Aorta (tissue), 5 donors: ENCODE measurements around the gene MYO9B. TPM values are rescaled to one million over a fixed set of nuclear protein-coding genes. Genes with fewer than 3 reads are reported as not detected.

ENCODE experiments used
- ATAC-seq: fragments of 200-7000 bp; cut with Tn5 transposase; one replicate; pipeline ENCODE4 v1.9.1; 2022; ENCODE audit warnings: moderate library complexity; ENCODE audit not compliant: low FRiP score
- DNase-seq, 2 donors: peaks; one replicate each; pipeline ENCODE4 v3.0.0-alpha.2; 2020
- H3K27ac ChIP-seq, 2 donors: one replicate each; pipeline ENCODE4 v1.5.1; 2013; ENCODE audit warnings: low read length in 2 of 2, mild to moderate bottlenecking in 2 of 2, moderate library complexity in 2 of 2, control low read depth in 1 of 2, inconsistent platforms in 1 of 2, low read depth in 1 of 2
- H3K27me3 ChIP-seq, 2 donors: one replicate each; pipeline ENCODE4 v1.6.1; 2013; ENCODE audit warnings: control low read depth in 1 of 2, low read length in 1 of 2, mild to moderate bottlenecking in 1 of 2, moderate library complexity in 1 of 2; ENCODE audit not compliant: insufficient read depth in 2 of 2, control insufficient read depth in 1 of 2
- H3K36me3 ChIP-seq, 2 donors: one replicate each; pipeline ENCODE4 v1.6.1; 2013; ENCODE audit warnings: control low read depth in 1 of 2, low read length in 1 of 2, mild to moderate bottlenecking in 1 of 2; ENCODE audit not compliant: insufficient read depth in 2 of 2, control insufficient read depth in 1 of 2
- H3K4me1 ChIP-seq, 2 donors: one replicate each; pipeline ENCODE4 v1.6.1; 2013; ENCODE audit warnings: low read length in 2 of 2, control low read depth in 1 of 2, mild to moderate bottlenecking in 1 of 2, moderate library complexity in 1 of 2; ENCODE audit not compliant: insufficient read depth in 2 of 2, control insufficient read depth in 1 of 2
- H3K4me3 ChIP-seq, 2 donors: one replicate each; pipeline ENCODE4 v1.5.1; 2013; ENCODE audit warnings: low read length in 2 of 2, control low read depth in 1 of 2, mild to moderate bottlenecking in 1 of 2
- H3K9me3 ChIP-seq: one replicate; pipeline ENCODE4 v1.6.1; 2013; ENCODE audit warnings: mild to moderate bottlenecking, low read length; ENCODE audit not compliant: control insufficient read depth
- WGBS, 2 donors: extraction: QIAGEN DNeasy Blood & Tissue Kit; methylation state at CpG; one replicate each; pipeline ENCODE4 v1.1.7; 2013; 5-methylcytosine and 5-hydroxymethylcytosine counted together
- intact Hi-C, 2 donors: fragments of 100-400 bp; cut with DNase I; formaldehyde crosslinking; loops; one replicate each; pipeline versions ENCODE4 v1.14.2 to v1.15.0; 2022
- polyA plus RNA-seq, 2 donors: library from polyadenylated mRNA; stranded (reverse); fragments of 200-250 nt; gene quantifications; one replicate each; pipeline ENCODE4 v1.2.3, GENCODE V29; 2013
- total RNA-seq, 2 donors: library from RNA; stranded (reverse); fragmentation: NEBNext Ultra II Directional; extraction: Animal tissue kit (Norgen Biotek cat#: 25700); gene quantifications; one replicate each; pipeline ENCODE4 v1.2.1, GENCODE V29; 2021
- donor health status: healthy with polysubstance abuse.
- donor health status: Bipolar disorder and iron deficiency.
- donor health status: DM: no; HTN: no; CAD: no.
- donor health status: DM: no; HTN: no; CAD: no.
- donor health status: DM: yes; HTN: yes; CAD: no.

Gene MYO9B
- total and polyA plus RNA-seq, 4 donors: 34.3 to 183 (median 171) TPM

DNA sequence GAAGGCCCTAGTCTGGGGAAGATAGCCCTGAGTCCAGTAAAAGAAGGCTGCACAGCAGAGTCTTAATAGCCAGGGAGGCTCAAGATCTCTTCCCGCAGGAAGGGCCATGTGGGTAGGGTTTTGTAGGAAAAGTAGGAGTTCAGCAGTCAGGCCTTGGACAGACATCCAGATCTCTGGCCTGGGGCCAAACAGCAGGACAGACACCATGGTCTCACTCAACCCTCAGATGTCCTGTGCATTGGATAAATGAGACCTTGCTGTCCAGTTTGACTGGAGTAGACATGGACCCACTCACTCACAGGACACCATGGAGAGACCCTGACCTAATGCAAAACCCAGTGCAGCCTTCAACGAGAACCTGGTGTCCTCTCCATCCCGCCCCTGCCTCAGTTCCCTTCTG, 154.3 kb downstream of the MYO9B start:
- Histone ChIP-seq H3K9me3 (no peaks in the 10 kb centered on the region), H3K36me3 (no peaks in the 10 kb centered on the region), H3K4me3 (no peak overlapping the region), H3K27ac (no peak overlapping the region), H3K27me3 (no peaks in the 10 kb centered on the region), H3K4me1 (peaks cover 0 to under 1% of the 10 kb centered on the region in 2 donors)
- ATAC-seq (no peak), DNase-seq (no peak)
- intact Hi-C loops: loop anchor here in 1 of 2 donors (5.0 kb wide), 1 partner anchor 153 kb away; the partner anchor contains the start of genes HAUS8 and MYO9B
- 92 to 98% methylated on average over 3 of the region's 3 CpGs for WGBS, 2 donors

DNA sequence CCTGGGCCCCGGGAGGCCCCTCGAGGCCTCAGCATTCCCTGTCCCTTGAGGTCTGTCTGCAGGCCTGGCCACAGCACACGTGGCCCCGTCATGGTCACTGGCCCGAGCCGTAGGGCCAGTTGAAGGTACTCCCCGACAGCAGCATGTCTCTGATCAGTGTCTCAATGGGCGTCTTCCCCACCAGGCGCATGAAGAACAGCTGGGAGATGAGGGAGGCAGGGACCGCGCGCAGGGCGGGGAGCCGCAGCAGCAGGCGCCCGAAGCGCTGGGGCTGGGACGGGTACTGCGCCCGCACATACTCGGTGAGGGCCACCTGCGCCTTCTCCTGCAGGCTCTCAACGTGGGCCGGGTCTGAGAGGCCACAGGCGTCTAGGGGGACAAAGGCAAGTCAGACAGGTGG, 156.7 kb downstream of the MYO9B start:
- H3K27ac ChIP-seq: no peak overlapping the region
- ATAC-seq (no peak), DNase-seq (no peak)
- H3K9me3 ChIP-seq: no peaks in the 10 kb centered on the region
- 88 to 91% methylated on average over 25 of the region's 25 CpGs for WGBS, 2 donors
- H3K27me3 ChIP-seq: no peaks in the 10 kb centered on the region
- H3K36me3 ChIP-seq: no peaks in the 10 kb centered on the region
- H3K4me3 ChIP-seq: no peak overlapping the region
- H3K4me1 ChIP-seq: peaks cover 0 to 3% of the 10 kb centered on the region in 2 donors
- intact Hi-C loops: no loop called here

DNA sequence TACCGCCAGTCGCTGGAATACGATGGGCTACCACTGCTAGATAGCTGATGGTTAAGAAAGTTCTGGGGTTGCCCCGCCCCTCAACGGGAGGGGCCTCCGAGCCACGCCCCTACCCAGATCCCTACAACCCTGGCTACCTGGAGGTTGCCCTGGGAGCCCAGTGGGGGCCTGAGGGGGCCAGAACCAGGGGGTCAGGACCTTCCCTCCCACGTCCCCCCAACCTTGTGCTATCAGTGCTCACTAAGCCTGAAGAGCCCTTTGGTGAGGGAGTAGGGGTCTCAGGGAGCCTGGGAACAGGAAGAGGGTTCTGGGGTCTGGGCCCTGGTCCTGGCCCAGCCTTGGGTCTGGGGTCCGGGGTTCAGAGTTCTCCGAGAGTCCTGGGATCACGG, 159.3 kb downstream of the MYO9B start:
- WGBS, 2 donors: 39 to 43% methylated on average over 11 of the region's 11 CpGs
- Histone ChIP-seq H3K4me3 (no peak overlapping the region), H3K27me3 (no peaks in the 10 kb centered on the region), H3K9me3 (no peaks in the 10 kb centered on the region), H3K36me3 (no peaks in the 10 kb centered on the region), H3K27ac (no peak overlapping the region), H3K4me1 (peaks cover 0 to 3% of the 10 kb centered on the region in 2 donors)
- ATAC-seq: peak; percentile 65
- DNase-seq: peak in 1 of 2 donors; percentile 72
- intact Hi-C loops: no loop called here

DNA sequence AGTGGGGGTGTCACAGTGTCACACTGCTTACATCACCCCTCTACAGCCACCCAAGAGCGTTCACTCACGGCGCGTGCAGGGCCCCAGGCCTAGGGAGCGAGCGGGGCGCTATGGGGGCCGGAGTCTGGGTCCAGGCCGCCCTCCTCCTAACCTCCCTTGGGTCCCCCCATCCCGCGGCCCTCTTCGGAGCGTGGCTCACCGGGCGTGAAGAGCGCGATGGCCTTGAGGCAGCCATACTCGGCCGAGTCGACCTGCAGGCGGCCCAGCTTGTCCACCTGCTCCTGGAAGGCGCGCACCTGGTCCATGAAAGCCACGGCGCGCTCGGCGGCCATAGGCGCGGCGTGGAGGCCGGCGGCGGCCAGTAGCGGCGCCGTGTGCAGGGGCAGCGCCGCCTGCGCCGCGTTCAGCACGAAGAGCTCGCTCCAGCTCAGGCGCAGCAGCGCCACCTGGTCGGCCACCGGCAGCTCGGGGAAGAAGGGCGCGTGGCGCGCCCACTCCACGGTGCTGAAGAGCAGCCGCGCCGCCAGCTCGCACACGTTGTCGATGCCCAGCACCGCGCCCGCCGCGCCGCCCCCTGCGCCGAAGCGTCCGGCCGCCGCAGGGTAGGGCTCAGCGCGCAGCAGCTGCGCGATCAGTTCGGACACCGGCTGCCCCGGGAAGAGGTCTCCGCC, 159.9 kb downstream of the MYO9B start:
- ATAC-seq: peak; percentile 92
- no peaks in the 10 kb centered on the region for H3K36me3 ChIP-seq
- 6 to 12% methylated on average over 68 to 80 of the region's 80 CpGs for WGBS, 2 donors

DNA sequence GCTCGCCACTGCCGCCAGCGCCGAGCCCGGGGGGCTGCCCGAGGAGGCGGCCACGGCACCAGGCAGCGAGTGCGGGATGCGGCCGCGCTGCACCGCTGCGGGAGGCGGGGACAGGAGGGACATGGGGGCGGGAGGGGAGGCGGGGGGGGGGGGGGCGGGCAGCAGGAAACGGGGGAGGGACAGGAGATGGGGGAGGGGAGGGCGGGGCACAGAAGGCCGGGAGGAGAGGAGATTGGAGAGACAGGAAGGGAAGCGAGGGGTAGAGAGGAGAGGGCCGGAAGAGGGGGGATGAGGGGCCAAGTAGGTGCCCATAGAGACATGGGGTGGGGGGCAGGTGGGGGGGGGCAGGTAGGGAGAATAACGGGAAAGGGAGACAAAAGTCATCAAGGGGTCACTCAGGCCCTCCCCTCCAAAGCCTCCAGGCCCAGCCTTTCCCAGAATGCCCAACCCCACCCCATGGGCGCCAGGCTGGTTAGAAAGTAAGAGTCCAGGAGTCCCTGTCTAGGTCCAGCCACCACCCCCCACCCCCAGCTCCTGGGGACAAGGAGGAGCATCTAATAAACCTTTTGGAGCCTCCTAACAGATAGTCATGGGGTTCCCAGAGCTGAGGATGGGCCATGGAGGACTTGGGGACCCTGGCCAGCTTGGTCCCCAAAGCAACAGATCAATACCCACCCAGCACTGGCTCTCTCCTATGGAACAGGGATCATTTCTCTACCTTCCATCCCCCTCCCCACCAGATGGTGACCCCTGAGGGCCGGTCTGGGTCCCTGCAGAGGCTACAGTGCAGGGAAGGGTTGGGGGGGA, 160.6 kb downstream of the MYO9B start:
- intact Hi-C loops: no loop called here
- DNase-seq (no peak), ATAC-seq (peak; percentile 23)
- H3K4me1 ChIP-seq: peaks cover 0 to 3% of the 10 kb centered on the region in 2 donors
- no peaks in the 10 kb centered on the region for H3K27me3 ChIP-seq
- WGBS, 2 donors: 9 to 24% methylated on average over 8 to 24 of the region's 27 CpGs
- H3K27ac ChIP-seq: no peak overlapping the region
- H3K4me3 ChIP-seq: peak overlapping the region in 1 of 2 donors; percentile 43
- no peaks in the 10 kb centered on the region for H3K36me3 ChIP-seq
- no peaks in the 10 kb centered on the region for H3K9me3 ChIP-seq

More for the DNA sequence above, 159.9 kb downstream of the MYO9B start:
- peaks cover 0 to 3% of the 10 kb centered on the region in 2 donors for H3K4me1 ChIP-seq
- DNase-seq: peak; percentile 86 to 92
- peak overlapping the region; percentile 17 to 43 for H3K4me3 ChIP-seq
- H3K27me3 ChIP-seq: no peaks in the 10 kb centered on the region
- H3K27ac ChIP-seq: peak overlapping the region in 1 of 2 donors; percentile 25
- H3K9me3 ChIP-seq: no peaks in the 10 kb centered on the region
- intact Hi-C loops: no loop called here

DNA sequence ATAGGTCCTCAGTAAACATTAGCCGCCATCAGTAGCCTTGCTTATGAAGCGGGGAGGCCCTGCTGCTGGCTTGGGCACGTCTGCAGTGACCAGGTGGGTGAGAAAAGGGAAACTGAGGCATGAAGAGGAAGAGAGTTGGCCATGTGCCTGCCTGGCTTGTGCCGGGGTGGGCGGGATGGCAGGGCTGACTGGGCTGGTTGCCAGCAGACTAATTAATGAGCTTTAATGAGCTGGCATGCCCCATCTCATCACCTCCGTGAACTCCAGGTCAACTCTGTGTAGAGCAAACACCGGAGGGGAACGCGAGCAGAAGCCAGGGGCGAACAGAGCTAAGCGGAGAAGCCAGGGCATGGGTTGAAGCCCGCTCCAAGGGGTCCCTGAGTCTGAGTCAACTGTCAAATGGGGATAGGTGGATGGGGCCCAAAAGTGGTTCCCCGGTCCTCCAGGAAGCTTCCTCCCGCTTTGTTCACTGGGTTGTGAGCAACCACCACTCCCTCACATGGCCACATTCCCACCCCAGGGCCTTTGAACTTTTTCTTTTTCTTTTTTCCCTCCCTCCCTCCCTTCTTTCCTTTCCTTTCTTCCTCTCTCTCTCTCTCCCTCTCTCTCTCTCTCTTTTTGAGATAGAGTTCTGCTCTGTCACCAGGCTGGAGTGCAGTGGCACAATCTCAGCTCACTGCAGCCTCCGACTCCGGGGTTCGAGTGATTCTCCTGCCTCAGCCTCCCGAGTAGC, 161.4 kb downstream of the MYO9B start:
- no peak overlapping the region for H3K27ac ChIP-seq
- no peaks in the 10 kb centered on the region for H3K27me3 ChIP-seq
- intact Hi-C loops: no loop called here
- DNase-seq: no peak
- WGBS, 2 donors: 88 to 90% methylated on average over 18 of the region's 18 CpGs
- H3K4me1 ChIP-seq: peaks cover 0 to 3% of the 10 kb centered on the region in 2 donors
- H3K4me3 ChIP-seq: no peak overlapping the region
- no peaks in the 10 kb centered on the region for H3K36me3 ChIP-seq
- no peaks in the 10 kb centered on the region for H3K9me3 ChIP-seq
- ATAC-seq: no peak

DNA sequence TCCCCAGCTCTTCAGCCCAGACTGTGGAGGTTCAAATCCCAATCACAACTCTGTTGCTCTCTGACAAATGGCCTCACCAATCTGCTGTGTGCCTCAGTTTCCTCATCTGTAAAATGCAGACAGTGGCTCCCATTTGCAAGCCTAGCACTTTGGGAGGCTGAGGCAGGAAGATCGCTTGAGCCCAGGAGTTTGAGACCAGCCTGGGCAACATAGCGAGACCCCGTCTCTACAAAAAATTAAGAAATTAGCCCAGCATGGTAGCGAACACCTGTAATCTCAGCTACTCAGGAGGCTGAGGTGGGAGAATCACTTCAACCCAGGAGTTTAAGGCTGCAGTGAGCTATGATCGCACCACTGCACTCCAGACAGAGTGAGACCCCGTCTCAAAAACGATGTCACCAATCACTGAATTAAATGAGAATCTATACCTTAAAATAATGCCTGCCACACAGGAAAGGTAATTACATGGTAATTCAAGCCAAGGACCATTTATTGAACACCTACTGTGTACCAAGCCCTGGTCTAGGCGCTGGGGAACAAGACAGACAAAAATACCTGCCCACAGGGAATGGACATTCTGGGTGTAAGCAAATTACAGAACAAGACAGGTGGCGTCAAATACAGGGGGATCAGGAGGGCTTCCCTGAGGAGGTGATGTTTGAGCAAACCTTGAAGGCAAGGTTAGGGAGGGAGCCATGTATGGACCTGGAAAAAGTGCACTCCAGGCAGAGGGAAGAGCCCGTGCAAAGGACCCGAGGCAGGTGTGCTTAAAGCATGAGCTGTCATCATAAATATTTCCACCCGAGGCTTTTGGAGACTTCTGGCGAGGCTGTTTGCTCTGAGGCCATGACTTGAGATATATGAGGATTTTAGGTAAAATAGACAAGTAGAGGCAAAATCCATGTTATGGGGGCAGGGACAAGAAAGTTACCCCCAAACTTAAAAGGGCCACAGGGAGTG, 162.4 kb downstream of the MYO9B start:
- DNase-seq: no peak
- Histone ChIP-seq H3K9me3 (no peaks in the 10 kb centered on the region), H3K36me3 (no peaks in the 10 kb centered on the region), H3K27ac (no peak overlapping the region), H3K4me3 (no peak overlapping the region), H3K4me1 (peaks cover 0 to 3% of the 10 kb centered on the region in 2 donors), H3K27me3 (no peaks in the 10 kb centered on the region)
- ATAC-seq: no peak
- WGBS, 2 donors: 91% methylated on average over 13 of the region's 13 CpGs
- intact Hi-C loops: no loop called here
